ENCODE measurements around the gene LIFR.
"Not testable (repeated sequence)": the region's sequence is repeated elsewhere in the genome, so short reads cannot be mapped to it uniquely, and the experiment has no call there.

The LIFR gene

DNA sequence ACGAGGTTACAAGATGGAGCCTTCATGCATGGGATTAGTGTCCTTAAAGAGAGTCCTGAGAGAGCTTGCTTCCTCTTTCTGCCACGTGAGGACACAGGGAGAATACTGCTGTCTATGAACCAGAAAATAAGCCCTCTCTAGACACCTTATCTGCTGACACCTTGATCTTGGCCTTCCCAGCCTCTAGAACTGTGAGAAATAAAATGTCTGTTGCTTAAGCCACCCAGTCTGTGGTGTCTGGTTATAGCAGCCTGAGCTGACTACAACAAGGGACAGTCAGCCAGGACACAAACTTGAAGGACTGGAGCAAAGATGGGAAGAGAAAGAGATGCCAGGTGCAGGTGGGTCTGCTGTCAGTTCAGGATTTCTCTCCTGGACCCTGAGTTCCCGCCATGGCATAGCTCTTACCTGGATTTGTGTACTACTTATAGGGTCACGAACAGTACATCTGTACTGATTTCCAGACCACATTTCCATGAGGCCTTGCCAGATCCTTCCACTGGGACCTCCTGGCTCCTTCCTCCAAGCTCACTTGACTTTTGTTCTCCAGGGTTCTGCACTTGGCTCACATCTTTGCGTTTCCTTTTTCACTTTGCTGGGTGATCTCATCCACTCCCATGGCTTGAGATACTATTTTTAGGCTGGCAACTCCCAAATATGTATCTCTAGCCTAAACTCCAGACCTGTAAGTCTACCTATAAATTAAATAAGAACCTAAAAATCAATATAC is 44.9 kb upstream of the LIFR start:
- Histone ChIP-seq H3K4me1 (peaks cover 7% of the 10 kb centered on the region), H3K36me3 (no peaks in the 10 kb centered on the region), H3K9me3 (no peaks in the 10 kb centered on the region; the same call in 1 of the 2 replicates), H3K27me3 (no peaks in the 10 kb centered on the region), H3K4me3 (ENCODE audit: low read depth, low read length) (no peak overlapping the region)
- DNase-seq = no peak
- TF ChIP-seq, protein P1, sequence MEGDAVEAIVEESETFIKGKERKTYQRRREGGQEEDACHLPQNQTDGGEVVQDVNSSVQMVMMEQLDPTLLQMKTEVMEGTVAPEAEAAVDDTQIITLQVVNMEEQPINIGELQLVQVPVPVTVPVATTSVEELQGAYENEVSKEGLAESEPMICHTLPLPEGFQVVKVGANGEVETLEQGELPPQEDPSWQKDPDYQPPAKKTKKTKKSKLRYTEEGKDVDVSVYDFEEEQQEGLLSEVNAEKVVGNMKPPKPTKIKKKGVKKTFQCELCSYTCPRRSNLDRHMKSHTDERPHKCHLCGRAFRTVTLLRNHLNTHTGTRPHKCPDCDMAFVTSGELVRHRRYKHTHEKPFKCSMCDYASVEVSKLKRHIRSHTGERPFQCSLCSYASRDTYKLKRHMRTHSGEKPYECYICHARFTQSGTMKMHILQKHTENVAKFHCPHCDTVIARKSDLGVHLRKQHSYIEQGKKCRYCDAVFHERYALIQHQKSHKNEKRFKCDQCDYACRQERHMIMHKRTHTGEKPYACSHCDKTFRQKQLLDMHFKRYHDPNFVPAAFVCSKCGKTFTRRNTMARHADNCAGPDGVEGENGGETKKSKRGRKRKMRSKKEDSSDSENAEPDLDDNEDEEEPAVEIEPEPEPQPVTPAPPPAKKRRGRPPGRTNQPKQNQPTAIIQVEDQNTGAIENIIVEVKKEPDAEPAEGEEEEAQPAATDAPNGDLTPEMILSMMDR (IDR thresholded peaks at IDR 0.05; ENCODE audit: low read depth, low read length) = no peak

DNA sequence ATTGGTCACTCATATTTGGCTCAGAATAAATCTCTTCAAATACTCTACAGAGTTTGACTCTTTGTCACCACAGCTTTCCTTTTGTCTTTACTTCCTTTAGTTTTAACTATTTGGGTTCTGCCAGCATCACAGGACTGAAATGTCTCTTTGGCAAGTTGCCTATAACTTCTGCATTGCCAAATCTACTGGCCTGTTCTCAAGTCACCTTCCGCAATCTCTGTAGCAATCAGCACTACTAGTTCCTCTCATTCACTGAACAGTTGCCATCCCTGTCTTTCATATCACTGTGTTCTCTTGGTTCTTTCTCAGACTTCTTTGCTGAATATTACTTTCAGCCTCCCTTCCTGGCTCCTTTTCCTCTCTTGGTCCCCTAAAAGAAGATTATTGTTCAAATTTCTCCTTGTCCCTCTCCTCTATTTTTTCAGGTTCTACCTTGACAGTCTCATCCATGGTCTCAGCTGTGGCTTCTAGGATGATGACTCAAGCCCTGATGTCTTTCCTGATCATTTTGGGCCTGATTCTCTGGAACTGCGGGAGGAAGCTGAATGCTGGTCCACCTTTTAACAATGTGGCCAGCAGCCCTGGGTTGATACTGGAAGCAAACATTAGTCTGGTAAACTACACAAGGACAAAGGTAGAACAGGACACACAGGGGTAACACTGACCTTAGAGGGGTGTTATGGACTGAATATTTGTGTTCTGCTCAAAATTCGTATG is 44.0 kb upstream of the LIFR start:
- Histone ChIP-seq H3K4me3 (ENCODE audit: low read depth, low read length) (no peak overlapping the region), H3K27me3 (no peaks in the 10 kb centered on the region), H3K9me3 (no peaks in the 10 kb centered on the region; the same call in 1 of the 2 replicates), H3K36me3 (no peaks in the 10 kb centered on the region), H3K4me1 (peaks cover 7% of the 10 kb centered on the region)
- DNase-seq = no peak
- TF ChIP-seq, protein P1 (IDR thresholded peaks at IDR 0.05; ENCODE audit: low read depth, low read length) = no peak

DNA sequence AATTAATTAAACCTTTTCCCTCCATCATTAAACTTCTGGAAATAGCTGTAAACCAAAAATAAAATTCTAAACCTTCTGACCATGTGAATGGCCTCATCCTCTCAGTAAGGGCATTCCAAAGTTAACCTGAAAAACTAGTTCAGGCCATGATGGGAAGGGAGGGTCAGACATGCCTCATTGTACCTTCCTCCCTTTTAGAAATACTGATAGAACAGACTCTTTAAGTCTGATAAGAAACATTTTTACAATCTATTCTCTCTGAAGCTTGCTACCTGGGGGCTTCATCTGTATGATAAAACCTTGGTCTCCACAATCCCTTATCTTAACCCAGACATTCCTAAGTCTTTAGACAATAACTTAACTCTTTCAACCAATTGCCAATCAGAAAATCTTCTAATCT is 43.3 kb upstream of the LIFR start:
- not testable (repeated sequence) for H3K36me3 ChIP-seq; H3K4me3 ChIP-seq (ENCODE audit: low read depth, low read length); H3K9me3 ChIP-seq; H3K27me3 ChIP-seq; H3K4me1 ChIP-seq; DNase-seq

DNA sequence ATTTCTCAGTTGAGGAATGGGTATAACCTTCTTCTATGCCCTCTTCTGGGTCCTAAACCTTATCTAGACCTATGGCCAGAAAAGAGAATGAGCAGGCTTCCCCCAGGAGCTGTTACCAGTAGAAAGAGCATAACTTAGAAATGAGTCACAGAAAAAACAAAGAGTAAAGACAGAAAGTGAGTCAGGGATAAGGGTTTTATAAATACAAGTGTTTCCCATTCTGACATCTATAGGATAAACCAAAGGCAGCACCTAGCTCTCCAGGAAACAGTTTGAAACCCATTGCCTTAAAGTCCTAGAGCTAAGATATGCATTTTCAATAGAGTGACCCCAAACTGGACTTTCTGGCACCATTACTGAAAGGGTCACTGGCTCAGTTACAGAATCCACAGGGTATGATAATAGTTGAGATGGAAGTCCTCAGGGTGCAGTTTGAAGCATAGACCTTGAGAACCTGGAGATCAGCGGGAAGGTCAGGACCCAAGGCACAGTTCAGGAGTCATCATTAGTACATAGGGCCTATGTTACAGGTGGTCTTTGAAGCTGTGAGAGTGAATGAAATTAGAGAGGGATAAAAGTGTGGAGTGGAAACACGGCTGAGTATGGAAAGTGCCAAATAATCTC is 42.7 kb upstream of the LIFR start:
- Histone ChIP-seq H3K9me3 (no peaks in the 10 kb centered on the region; the same call in 1 of the 2 replicates), H3K4me1 (peaks cover 7% of the 10 kb centered on the region), H3K27me3 (no peaks in the 10 kb centered on the region), H3K36me3 (no peaks in the 10 kb centered on the region), H3K4me3 (ENCODE audit: low read depth, low read length) (no peak overlapping the region)
- TF ChIP-seq, protein P1 (IDR thresholded peaks at IDR 0.05; ENCODE audit: low read depth, low read length) = no peak
- DNase-seq = no peak

DNA sequence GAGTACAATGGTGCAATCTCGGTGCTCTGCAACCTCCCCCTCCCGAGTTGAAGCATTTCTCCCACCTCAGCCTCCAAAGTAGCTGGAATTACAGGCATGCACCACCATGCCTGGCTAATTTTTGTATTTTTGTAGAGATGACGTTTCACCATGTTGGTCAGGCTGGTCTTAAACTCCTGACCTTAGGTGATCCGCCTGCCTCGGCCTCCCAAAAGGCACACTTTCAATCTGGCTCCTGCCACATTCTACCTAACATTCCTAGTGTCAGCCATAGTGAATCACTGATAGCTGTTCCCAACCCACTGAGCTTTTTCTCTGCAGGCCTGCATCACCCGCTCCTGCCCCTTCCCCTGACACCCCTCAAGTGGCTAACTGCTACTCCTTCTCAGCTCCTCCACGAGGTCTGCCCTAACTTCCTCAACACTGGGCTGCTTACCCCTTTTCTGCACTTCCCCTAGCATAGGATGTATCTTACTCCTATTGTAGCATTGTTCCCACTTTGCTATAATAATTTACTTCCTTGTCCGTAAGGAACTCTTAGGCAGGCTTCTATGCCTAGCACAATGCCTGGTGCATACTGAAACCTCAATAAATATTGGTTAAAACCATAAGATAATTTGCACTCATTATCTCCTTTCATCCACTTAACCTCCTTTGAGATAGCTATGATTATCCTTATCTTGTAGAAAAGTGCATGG is 42.0 kb upstream of the LIFR start:
- Histone ChIP-seq H3K9me3 (no peaks in the 10 kb centered on the region; the same call in 1 of the 2 replicates), H3K4me3 (ENCODE audit: low read depth, low read length) (no peak overlapping the region), H3K36me3 (no peaks in the 10 kb centered on the region), H3K27me3 (no peaks in the 10 kb centered on the region), H3K4me1 (peaks cover 7% of the 10 kb centered on the region)
- TF ChIP-seq, protein P1 (IDR thresholded peaks at IDR 0.05; ENCODE audit: low read depth, low read length) = no peak
- no peak for DNase-seq

DNA sequence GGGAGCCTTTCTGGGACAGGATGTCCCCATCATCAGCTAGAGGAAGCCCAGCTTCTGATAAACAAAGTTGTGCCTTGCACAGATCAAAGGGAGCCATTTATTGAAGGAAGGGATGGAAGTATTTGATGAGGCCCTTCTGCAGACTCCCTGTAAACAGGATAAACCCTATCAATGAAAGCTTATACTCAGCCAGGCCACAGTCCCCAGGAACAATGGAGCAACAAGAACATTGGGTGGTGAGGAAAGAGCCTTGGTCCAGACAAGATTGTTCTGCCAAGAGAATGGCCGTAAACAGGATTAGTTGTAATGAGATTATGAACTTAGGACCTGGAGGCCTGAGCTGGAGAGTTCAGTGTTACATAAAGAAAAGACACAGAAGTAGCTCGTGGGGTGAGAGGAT is 40.5 kb upstream of the LIFR start:
- DNase-seq = no peak
- no peak overlapping the region for H3K4me3 ChIP-seq (ENCODE audit: low read depth, low read length)
- H3K4me1 ChIP-seq = peaks cover 7% of the 10 kb centered on the region
- no peaks in the 10 kb centered on the region for H3K27me3 ChIP-seq
- no peaks in the 10 kb centered on the region for H3K36me3 ChIP-seq
- TF ChIP-seq, protein P1 (IDR thresholded peaks at IDR 0.05; ENCODE audit: low read depth, low read length) = no peak
- H3K9me3 ChIP-seq = no peaks in the 10 kb centered on the region; the same call in 1 of the 2 replicates

Measured in BE2C (cell line).